B cell (primary cell): Measurements from ENCODE around the gene CCR3. TPM values are rescaled to one million over a fixed set of nuclear protein-coding genes. Genes with fewer than 3 reads are reported as not detected.

Experiments
- ATAC-seq: fragments of 200-7000 bp; cut with Tn5 transposase; one replicate; pipeline ENCODE4 v1.10.0; 2021; ENCODE audit warnings: low read depth, mild to moderate bottlenecking, moderate number of reproducible peaks, moderate library complexity
- CTCF ChIA-PET: fragments of 350-600 bp; sonication (Branson Sonifier 250); formaldehyde crosslinking; loops from one replicate; lab custom pipeline; 2021; ENCODE audit warnings: antibody characterized with exemption, inconsistent platforms; lab: Charles Lee
- POLR2A ChIA-PET: fragments of 350-600 bp; sonication (Branson Sonifier 250); formaldehyde crosslinking; loops from one replicate; lab custom pipeline; 2021; ENCODE audit warnings: antibody characterized with exemption; lab: Charles Lee
- DNase-seq: peaks from one replicate; pipeline ENCODE4 v3.0.0; 2013
- H2AFZ ChIP-seq: 2 replicates; pipeline ENCODE4 v1.6.1; 2012; ENCODE audit warnings: mild to moderate bottlenecking, low read depth, low read length; ENCODE audit not compliant: insufficient read depth, poor library complexity, severe bottlenecking
- H3K27ac ChIP-seq, 2 donors: 1 replicate in 1 of 2; 2 replicates in 1 of 2; pipeline ENCODE4 v1.5.1; 2012 to 2013; ENCODE audit warnings: low read length in 2 of 2, mild to moderate bottlenecking in 2 of 2, moderate library complexity in 1 of 2
- H3K27me3 ChIP-seq, 4 experiments: fragments of 200-600 bp in 1 of 4; sonication (generic) in 1 of 4; replicated peaks in 1 of 4; 1 replicate in 2 of 4; 2 replicates in 2 of 4; pipeline versions ENCODE4 v1.6.1 to v1.7.0; 2013 to 2016; ENCODE audit warnings: low read length in 3 of 4, mild to moderate bottlenecking in 2 of 4, mixed read lengths in 1 of 4, moderate library complexity in 1 of 4; ENCODE audit not compliant: insufficient read depth in 4 of 4, control insufficient read depth in 3 of 4; ENCODE audit errors: control extremely low read depth in 1 of 4
- H3K36me3 ChIP-seq, 2 experiments: replicated peaks in 1 of 2; 1 replicate in 1 of 2; 2 replicates in 1 of 2; pipeline versions ENCODE4 v1.6.1 to v1.7.1; 2013; ENCODE audit warnings: low read length in 1 of 2; ENCODE audit not compliant: insufficient read depth in 2 of 2, control insufficient read depth in 1 of 2; ENCODE audit errors: control extremely low read depth in 1 of 2, extremely low read depth in 1 of 2
- H3K4me1 ChIP-seq, 2 donors: fragments of 200-600 bp in 1 of 2; sonication (generic) in 1 of 2; 1 replicate in 1 of 2; 2 replicates in 1 of 2; pipeline versions ENCODE4 v1.5.1 to v1.6.1; 2013 to 2017; ENCODE audit warnings: low read length in 2 of 2; ENCODE audit not compliant: control insufficient read depth in 2 of 2, insufficient read depth in 2 of 2
- H3K4me2 ChIP-seq: replicated peaks from 2 replicates; pipeline ENCODE3; 2012; ENCODE audit warnings: mild to moderate bottlenecking, low read depth, low read length; ENCODE audit not compliant: poor library complexity, severe bottlenecking
- H3K4me3 ChIP-seq, 5 experiments: fragments of 200-600 bp in 1 of 5; sonication (generic) in 1 of 5; 1 replicate in 3 of 5; 2 replicates in 2 of 5; pipeline versions ENCODE4 v1.5.1 to v1.7.0; 2011 to 2016; ENCODE audit warnings: low read length in 4 of 5, mild to moderate bottlenecking in 4 of 5, low read depth in 2 of 5, control low read depth in 1 of 5, moderate library complexity in 1 of 5; ENCODE audit not compliant: insufficient read depth in 1 of 5; ENCODE audit errors: control extremely low read depth in 1 of 5, extremely low read depth in 1 of 5
- H3K79me2 ChIP-seq: fragments of 200-600 bp; sonication (generic); one replicate; pipeline ENCODE4 v1.6.0; 2016; ENCODE audit warnings: low read length; ENCODE audit not compliant: control insufficient read depth, insufficient read depth
- H3K9ac ChIP-seq: fragments of 200-600 bp; sonication (generic); 2 replicates; pipeline ENCODE4 v1.6.1; 2017; ENCODE audit warnings: mild to moderate bottlenecking, low read length, moderate library complexity
- H3K9me3 ChIP-seq, 3 donors: one replicate each; pipeline versions ENCODE4 v1.6.1 to v1.7.1; 2013; ENCODE audit warnings: low read length in 2 of 3; ENCODE audit not compliant: control insufficient read depth in 2 of 3, insufficient read depth in 1 of 3; ENCODE audit errors: control extremely low read depth in 1 of 3
- H4K20me1 ChIP-seq: 2 replicates; pipeline ENCODE4 v1.6.0; 2012; ENCODE audit warnings: mild to moderate bottlenecking, low read length; ENCODE audit not compliant: insufficient read depth, control insufficient read depth, poor library complexity, severe bottlenecking
- H3K27ac Mint-ChIP-seq: one replicate; pipeline ENCODE4 v1.8.0; 2021; ENCODE audit warnings: mixed read lengths
- H3K27me3 Mint-ChIP-seq: one replicate; pipeline ENCODE4 v1.8.0; 2021; ENCODE audit warnings: mixed read lengths
- H3K4me1 Mint-ChIP-seq: one replicate; pipeline ENCODE4 v1.8.0; 2021; ENCODE audit warnings: mixed read lengths
- H3K4me3 Mint-ChIP-seq: one replicate; pipeline ENCODE4 v1.8.0; 2021; ENCODE audit warnings: mixed read lengths
- H3K9me3 Mint-ChIP-seq: one replicate; pipeline ENCODE4 v1.8.0; 2022; ENCODE audit warnings: mixed read lengths; ENCODE audit not compliant: insufficient read depth
- CTCF ChIP-seq: fragments of 200-600 bp; IDR thresholded peaks from one replicate; pipeline ENCODE4 v1.8.0; 2022; ENCODE audit warnings: antibody characterized with exemption, mild to moderate bottlenecking
- EZH2 ChIP-seq: IDR thresholded peaks from 2 replicates; pipeline ENCODE4 v1.6.1; 2012; ENCODE audit warnings: borderline replicate concordance, low read depth, mild to moderate bottlenecking, moderate library complexity, low read length; ENCODE audit not compliant: insufficient read depth, poor library complexity, severe bottlenecking
- WGBS: methylation state at CpG from one replicate; pipeline ENCODE4 v1.1.5; 2013; ENCODE audit warnings: missing lambda C conversion rate; ENCODE audit not compliant: insufficient coverage; 5-methylcytosine and 5-hydroxymethylcytosine counted together
- intact Hi-C: fragments of 100-400 bp; cut with micrococcal nuclease; formaldehyde crosslinking; loops from one replicate; pipeline ENCODE4 v1.10.0; 2022
- polyA plus RNA-seq: library from polyadenylated mRNA; depleted of rRNA; stranded (reverse); fragments of >200 nt; gene quantifications from 2 replicates; pipeline ENCODE4 v1.2.3, GENCODE V29; 2012
- total RNA-seq, 2 donors: library from RNA; stranded (reverse); fragments of 120-200 nt in 1 of 2; gene quantifications; 1 replicate in 1 of 2; 2 replicates in 1 of 2; pipeline versions ENCODE4 v1.2.3 to v1.2.4, GENCODE V29; 2013 to 2022

CCR3 gene
- total and polyA plus RNA-seq, 2 donors (not counting 1 experiment from before 2014, with no cell fraction given) = 0.19 TPM; not detected in 1

GRCh38 chr3:46213201-46213600, 29.1 kb upstream of the CCR3 start:
- H2AFZ ChIP-seq = no peak overlapping the region
- ATAC-seq = no peak
- intact Hi-C loops = no loop called here
- H3K27me3 ChIP-seq = peaks cover 0 to 5% (median 2%) of the 10 kb centered on the region in 4 experiments
- TF ChIP-seq CTCF (no peak), EZH2 (no peak)
- peaks cover 19% of the 10 kb centered on the region for H3K4me1 Mint-ChIP-seq
- H4K20me1 ChIP-seq = no peaks in the 10 kb centered on the region
- ChIA-PET CTCF (interaction anchor here (1.2 to 5.1 kb wide), 5 partner anchors 61 to 274 kb away, joined by 4 to 37 read pairs (median 5); partner anchors contain the start of gene CCR5), POLR2A (no interaction called here)
- H3K4me3 ChIP-seq = no peak overlapping the region
- no peak overlapping the region for H3K9ac ChIP-seq
- no peaks in the 10 kb centered on the region for H3K9me3 ChIP-seq
- no peaks in the 10 kb centered on the region for H3K36me3 ChIP-seq
- H3K79me2 ChIP-seq = no peaks in the 10 kb centered on the region
- H3K4me1 ChIP-seq = peaks cover 23 to 27% of the 10 kb centered on the region in 2 donors
- H3K4me2 ChIP-seq = no peak overlapping the region
- no peaks in the 10 kb centered on the region for H3K9me3 Mint-ChIP-seq
- no peak for DNase-seq
- H3K4me3 Mint-ChIP-seq = no peak overlapping the region
- no peaks in the 10 kb centered on the region for H3K27me3 Mint-ChIP-seq
- H3K27ac Mint-ChIP-seq = no peak overlapping the region
- 16% methylated on average over 3 of the region's 4 CpGs for WGBS
- no peak overlapping the region for H3K27ac ChIP-seq

GRCh38 chr3:46214751-46215352, 27.4 kb upstream of the CCR3 start:
- H3K4me1 ChIP-seq = peaks cover 11 to 15% of the 10 kb centered on the region in 2 donors
- H3K36me3 ChIP-seq = no peaks in the 10 kb centered on the region
- no peak overlapping the region for H3K4me2 ChIP-seq
- DNase-seq (no peak), ATAC-seq (no peak)
- H3K79me2 ChIP-seq = no peaks in the 10 kb centered on the region
- H3K27ac ChIP-seq = no peak overlapping the region
- no peak overlapping the region for H3K9ac ChIP-seq
- no peak overlapping the region for H3K27ac Mint-ChIP-seq
- H4K20me1 ChIP-seq = no peaks in the 10 kb centered on the region
- H3K9me3 Mint-ChIP-seq = peaks cover under 1% of the 10 kb centered on the region
- no peaks in the 10 kb centered on the region for H3K27me3 Mint-ChIP-seq
- H3K27me3 ChIP-seq = peaks cover 0 to 5% (median 2%) of the 10 kb centered on the region in 4 experiments
- WGBS = 100% methylated on average over 1 of the region's 1 CpG
- H3K4me3 ChIP-seq = no peak overlapping the region
- intact Hi-C loops = no loop called here
- no peak overlapping the region for H3K4me3 Mint-ChIP-seq
- CTCF ChIA-PET = interaction anchor here (0.9 to 5.1 kb wide), 4 partner anchors 11 to 164 kb away, joined by 3 to 37 read pairs (median 3); partner anchors contain the start of gene CCR5
- POLR2A ChIA-PET = no interaction called here
- TF ChIP-seq CTCF (no peak), EZH2 (no peak)
- H3K4me1 Mint-ChIP-seq = peaks cover 4% of the 10 kb centered on the region
- no peak overlapping the region for H2AFZ ChIP-seq
- no peaks in the 10 kb centered on the region for H3K9me3 ChIP-seq
